ENCODE measurements around the gene FRRS1L.

GRCh38 chr9:109098960-109099308 lies 68.1 kb downstream of the FRRS1L start:
- TF ChIP-seq CTCF (IDR thresholded peaks at IDR 0.05; ENCODE audit: low read length), result no peak
- TF ChIP-seq EZH2 (optimal IDR thresholded peaks at IDR 0.05; ENCODE audit: low read depth, low read length), result no peak

All from MM.1S (cell line).